ENCODE data around the gene ZDBF2. TPM values are rescaled to one million over a fixed set of nuclear protein-coding genes. Genes with fewer than 3 reads are reported as not detected.

ZDBF2 gene
- total RNA-seq, 5 donors from 2014 or later (not counting 1 experiment from before 2014, with no cell fraction given) = 13.5 to 21.3 (median 14.8) TPM

DNA sequence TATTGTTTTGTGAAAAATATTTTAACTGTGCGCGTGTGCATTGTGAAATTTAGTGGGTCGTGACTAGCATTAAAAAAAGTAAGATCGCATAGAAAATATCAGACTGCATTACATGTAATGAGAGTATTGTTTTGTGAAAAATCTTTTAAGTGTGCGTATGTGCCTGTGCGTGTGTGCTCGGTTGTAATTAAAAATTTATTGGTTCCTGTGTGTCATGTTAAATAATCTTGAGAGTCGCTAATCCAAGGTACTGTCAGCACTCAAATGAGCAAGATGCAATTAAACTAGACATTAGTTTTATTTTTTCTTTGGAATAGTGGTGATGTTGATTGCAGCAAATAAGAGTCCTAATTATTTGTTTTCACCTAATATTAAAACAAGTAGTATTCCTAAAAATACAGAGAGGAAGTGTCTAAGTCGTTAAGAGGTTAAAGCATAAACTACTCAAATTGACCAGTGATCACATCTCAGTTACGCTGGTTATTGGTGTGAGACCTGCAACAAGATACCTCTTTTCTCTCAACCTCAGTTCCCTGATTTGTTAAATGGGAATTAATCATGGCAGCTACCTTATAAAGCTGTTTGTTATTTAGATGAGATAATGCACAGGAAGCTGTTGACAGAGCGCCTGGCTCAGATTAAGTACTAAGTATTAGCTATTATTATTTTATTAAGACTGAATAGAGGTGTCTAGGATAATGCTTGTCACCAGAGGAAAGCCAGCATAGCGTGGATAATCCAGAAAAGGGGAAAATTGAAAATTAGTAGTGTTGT lies 1.9 kb downstream of the ZDBF2 start:
- POLR2A ChIA-PET = no interaction called here
- Mint-ChIP-seq H3K4me1 (peaks cover 19 to 20% (median 19%) of the 10 kb centered on the region in 3 donors), H3K9me3 (no peaks in the 10 kb centered on the region), H3K4me3 (peak overlapping the region; percentile 81 to 89 (median 87)), H3K27me3 (peaks cover 24 to 39% of the 10 kb centered on the region in 2 donors), H3K27ac (peak overlapping the region in 1 of 2 donors; percentile 75), H3K36me3 (no peaks in the 10 kb centered on the region)
- no peak for DNase-seq
- no peaks in the 10 kb centered on the region for H3K36me3 ChIP-seq (ENCODE audit: control insufficient read depth in 2 of 2, extremely low read depth in 1 of 2, insufficient read depth in 1 of 2, low read length in 1 of 2)
- H3K27ac ChIP-seq (ENCODE audit: low read length) = no peak overlapping the region
- ATAC-seq (replicated peaks in 1 of 4) = no peak
- peaks cover 3 to 26% of the 10 kb centered on the region in 2 experiments for H3K27me3 ChIP-seq (replicated peaks in 1 of 2; ENCODE audit: control insufficient read depth in 2 of 2, extremely low read depth in 1 of 2, insufficient read depth in 2 of 2, low read length in 1 of 2)
- H3K4me3 ChIP-seq (ENCODE audit: control insufficient read depth in 1 of 2, extremely low read depth in 1 of 2, low read length in 1 of 2) = no peak overlapping the region
- 59% methylated on average over 8 of the region's 12 CpGs for WGBS (ENCODE audit: insufficient coverage)
- CTCF ChIA-PET = no interaction called here
- peaks cover 8 to 15% of the 10 kb centered on the region in 2 experiments for H3K4me1 ChIP-seq (ENCODE audit: control insufficient read depth in 1 of 2, extremely low read depth in 1 of 2, insufficient read depth in 2 of 2, low read length in 2 of 2)
- no peaks in the 10 kb centered on the region for H3K9me3 ChIP-seq

DNA sequence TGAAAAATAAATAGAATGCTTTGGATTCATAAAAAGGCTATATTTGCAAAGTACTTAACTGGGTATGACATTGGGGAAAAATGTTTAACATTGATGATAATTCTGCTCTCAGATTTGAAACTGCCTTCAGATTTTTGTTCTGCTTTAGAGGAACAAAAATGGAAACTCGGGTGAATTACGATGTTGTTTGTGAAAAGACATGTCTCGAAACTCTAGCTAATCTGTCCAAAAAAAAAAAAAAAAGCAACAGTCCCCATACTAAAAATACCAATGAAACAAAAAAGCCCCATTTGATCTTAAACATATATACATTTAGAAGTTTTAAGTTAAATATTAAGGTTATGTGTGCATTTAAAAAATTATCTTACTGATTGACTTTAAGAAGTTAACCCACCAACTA lies 3.0 kb downstream of the ZDBF2 start:
- Histone ChIP-seq H3K27me3 (replicated peaks in 1 of 2; ENCODE audit: control insufficient read depth in 2 of 2, extremely low read depth in 1 of 2, insufficient read depth in 2 of 2, low read length in 1 of 2) (peaks cover 0 to 18% of the 10 kb centered on the region in 2 experiments), H3K27ac (ENCODE audit: low read length) (no peak overlapping the region), H3K9me3 (no peaks in the 10 kb centered on the region), H3K4me3 (ENCODE audit: control insufficient read depth in 1 of 2, extremely low read depth in 1 of 2, low read length in 1 of 2) (no peak overlapping the region), H3K36me3 (ENCODE audit: control insufficient read depth in 2 of 2, extremely low read depth in 1 of 2, insufficient read depth in 1 of 2, low read length in 1 of 2) (no peaks in the 10 kb centered on the region), H3K4me1 (ENCODE audit: control insufficient read depth in 1 of 2, extremely low read depth in 1 of 2, insufficient read depth in 2 of 2, low read length in 2 of 2) (peaks cover 8 to 15% of the 10 kb centered on the region in 2 experiments)
- CTCF ChIA-PET = interaction anchor here in 1 of 2 donors (0.6 kb wide), 1 partner anchor 270 kb away, joined by 5 read pairs; no protein-coding TSS in a partner anchor
- peaks cover 23 to 37% of the 10 kb centered on the region in 2 donors for H3K27me3 Mint-ChIP-seq
- no peak for DNase-seq
- no peak overlapping the region for H3K4me3 Mint-ChIP-seq
- H3K9me3 Mint-ChIP-seq = no peaks in the 10 kb centered on the region
- no peak for ATAC-seq (replicated peaks in 1 of 4)
- H3K27ac Mint-ChIP-seq = no peak overlapping the region
- H3K4me1 Mint-ChIP-seq = peaks cover 19 to 20% (median 19%) of the 10 kb centered on the region in 3 donors
- WGBS (ENCODE audit: insufficient coverage) = no CpG with 5 or more reads among the region's 3 CpGs
- peaks cover 6% of the 10 kb centered on the region for H3K36me3 Mint-ChIP-seq
- POLR2A ChIA-PET = no interaction called here

DNA sequence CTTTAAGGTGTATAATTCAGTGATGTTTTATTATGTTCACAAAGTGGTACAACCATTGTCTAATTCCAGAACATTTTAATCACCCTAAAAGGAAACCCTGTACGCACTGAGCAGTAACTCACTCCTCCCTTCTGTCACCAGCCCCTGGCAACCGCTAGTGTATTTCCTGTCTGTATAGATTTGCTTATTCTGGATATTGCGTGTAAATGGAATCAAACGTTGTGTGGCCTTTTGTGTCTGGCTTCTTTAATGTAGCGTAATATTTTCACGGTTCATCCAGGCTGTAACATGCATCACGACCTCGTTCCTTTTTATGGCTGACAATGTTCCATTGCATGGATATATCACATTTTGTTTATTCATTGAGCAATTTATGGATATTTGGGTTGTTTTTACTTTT lies 8.3 kb downstream of the ZDBF2 start:
- H3K4me1 ChIP-seq (ENCODE audit: control insufficient read depth in 1 of 2, extremely low read depth in 1 of 2, insufficient read depth in 2 of 2, low read length in 2 of 2) = no peaks in the 10 kb centered on the region
- Mint-ChIP-seq H3K27ac (no peak overlapping the region), H3K27me3 (peaks cover 11 to 14% of the 10 kb centered on the region in 2 donors), H3K36me3 (peaks cover 50% of the 10 kb centered on the region), H3K9me3 (peaks cover 12 to 24% (median 20%) of the 10 kb centered on the region in 3 donors), H3K4me3 (no peak overlapping the region), H3K4me1 (peaks cover 2 to 5% (median 4%) of the 10 kb centered on the region in 3 donors)
- ChIA-PET POLR2A (no interaction called here), CTCF (no interaction called here)
- H3K36me3 ChIP-seq (ENCODE audit: control insufficient read depth in 2 of 2, extremely low read depth in 1 of 2, insufficient read depth in 1 of 2, low read length in 1 of 2) = no peaks in the 10 kb centered on the region
- no peaks in the 10 kb centered on the region for H3K27me3 ChIP-seq (replicated peaks in 1 of 2; ENCODE audit: control insufficient read depth in 2 of 2, extremely low read depth in 1 of 2, insufficient read depth in 2 of 2, low read length in 1 of 2)
- 86% methylated on average over 6 of the region's 8 CpGs for WGBS (ENCODE audit: insufficient coverage)
- no peak for ATAC-seq (replicated peaks in 1 of 4)
- no peak overlapping the region for H3K27ac ChIP-seq (ENCODE audit: low read length)
- H3K9me3 ChIP-seq = peaks cover 6% of the 10 kb centered on the region
- no peak overlapping the region for H3K4me3 ChIP-seq (ENCODE audit: control insufficient read depth in 1 of 2, extremely low read depth in 1 of 2, low read length in 1 of 2)
- DNase-seq = no peak

DNA sequence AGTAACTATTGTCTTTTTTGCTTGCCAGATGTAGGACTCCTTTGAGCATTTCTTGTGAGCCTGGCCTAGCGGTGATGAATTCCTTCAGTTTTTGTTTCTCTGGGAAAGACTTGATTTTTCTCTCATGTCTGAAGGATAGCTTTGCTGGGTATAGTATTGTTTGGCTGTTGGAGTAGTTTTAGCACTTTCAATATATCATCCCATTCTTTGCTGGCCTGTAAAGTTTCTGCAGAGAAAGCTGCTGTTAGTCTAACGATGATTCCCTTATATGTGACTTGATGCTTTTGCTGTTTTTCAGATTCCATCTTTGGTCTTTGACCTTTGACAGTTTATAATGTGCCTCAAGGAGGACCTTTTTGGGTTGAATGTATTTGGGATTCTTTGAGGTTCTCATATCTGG lies 12.7 kb downstream of the ZDBF2 start:
- H3K4me3 Mint-ChIP-seq = no peak overlapping the region
- ATAC-seq (replicated peaks in 1 of 4) (no peak), DNase-seq (no peak)
- 100% methylated on average over 1 of the region's 2 CpGs for WGBS (ENCODE audit: insufficient coverage)
- peaks cover 2 to 5% (median 4%) of the 10 kb centered on the region in 3 donors for H3K4me1 Mint-ChIP-seq
- H3K27ac ChIP-seq (ENCODE audit: low read length) = no peak overlapping the region
- ChIA-PET POLR2A (no interaction called here), CTCF (no interaction called here)
- no peaks in the 10 kb centered on the region for H3K4me1 ChIP-seq (ENCODE audit: control insufficient read depth in 1 of 2, extremely low read depth in 1 of 2, insufficient read depth in 2 of 2, low read length in 2 of 2)
- H3K27me3 Mint-ChIP-seq = peaks cover 8 to 13% of the 10 kb centered on the region in 2 donors
- no peak overlapping the region for H3K4me3 ChIP-seq (ENCODE audit: control insufficient read depth in 1 of 2, extremely low read depth in 1 of 2, low read length in 1 of 2)
- peaks cover 12 to 24% (median 24%) of the 10 kb centered on the region in 3 donors for H3K9me3 Mint-ChIP-seq
- H3K9me3 ChIP-seq = peaks cover 6% of the 10 kb centered on the region
- peaks cover 0 to 3% of the 10 kb centered on the region in 2 donors for H3K36me3 ChIP-seq (ENCODE audit: control insufficient read depth in 2 of 2, extremely low read depth in 1 of 2, insufficient read depth in 1 of 2, low read length in 1 of 2)
- peaks cover 84% of the 10 kb centered on the region for H3K36me3 Mint-ChIP-seq
- H3K27me3 ChIP-seq (replicated peaks in 1 of 2; ENCODE audit: control insufficient read depth in 2 of 2, extremely low read depth in 1 of 2, insufficient read depth in 2 of 2, low read length in 1 of 2) = peaks cover 0 to 7% of the 10 kb centered on the region in 2 experiments
- H3K27ac Mint-ChIP-seq = no peak overlapping the region

DNA sequence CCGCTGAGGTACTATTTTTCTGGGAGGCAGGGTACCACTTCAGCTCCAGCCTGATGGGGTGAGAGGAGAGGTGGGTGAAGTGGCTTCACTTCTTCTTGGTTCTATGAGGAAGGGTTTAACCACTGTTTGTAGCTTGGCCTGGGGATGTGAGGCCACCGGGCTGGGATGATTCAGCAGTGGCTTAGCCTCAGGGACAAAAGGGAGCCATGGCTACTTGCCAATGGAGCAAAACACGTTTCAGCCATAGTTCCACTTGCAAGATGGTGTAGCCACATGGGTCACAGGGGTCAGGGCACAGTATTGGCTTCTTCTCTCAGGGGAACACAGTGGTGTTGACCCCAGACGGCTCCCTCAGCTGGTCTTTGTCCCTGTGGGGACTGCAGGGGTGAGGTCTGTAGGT lies 14.9 kb downstream of the ZDBF2 start:
- peaks cover 12 to 16% (median 16%) of the 10 kb centered on the region in 3 donors for H3K9me3 Mint-ChIP-seq
- Histone ChIP-seq H3K4me3 (ENCODE audit: control insufficient read depth in 1 of 2, extremely low read depth in 1 of 2, low read length in 1 of 2) (no peak overlapping the region), H3K9me3 (peaks cover 6% of the 10 kb centered on the region), H3K27me3 (replicated peaks in 1 of 2; ENCODE audit: control insufficient read depth in 2 of 2, extremely low read depth in 1 of 2, insufficient read depth in 2 of 2, low read length in 1 of 2) (peaks cover 0 to 7% of the 10 kb centered on the region in 2 experiments), H3K36me3 (ENCODE audit: control insufficient read depth in 2 of 2, extremely low read depth in 1 of 2, insufficient read depth in 1 of 2, low read length in 1 of 2) (peaks cover 0 to 3% of the 10 kb centered on the region in 2 donors), H3K27ac (ENCODE audit: low read length) (no peak overlapping the region), H3K4me1 (ENCODE audit: control insufficient read depth in 1 of 2, extremely low read depth in 1 of 2, insufficient read depth in 2 of 2, low read length in 2 of 2) (no peaks in the 10 kb centered on the region)
- CTCF ChIA-PET = no interaction called here
- H3K4me3 Mint-ChIP-seq = no peak overlapping the region
- H3K27me3 Mint-ChIP-seq = peaks cover 3 to 10% of the 10 kb centered on the region in 2 donors
- DNase-seq = no peak
- ATAC-seq (replicated peaks in 1 of 4) = no peak
- H3K4me1 Mint-ChIP-seq = peaks cover 0 to 5% (median 2%) of the 10 kb centered on the region in 3 donors
- 74% methylated on average over 4 of the region's 4 CpGs for WGBS (ENCODE audit: insufficient coverage)
- POLR2A ChIA-PET = no interaction called here
- H3K27ac Mint-ChIP-seq = no peak overlapping the region
- H3K36me3 Mint-ChIP-seq = peaks cover 78% of the 10 kb centered on the region

DNA sequence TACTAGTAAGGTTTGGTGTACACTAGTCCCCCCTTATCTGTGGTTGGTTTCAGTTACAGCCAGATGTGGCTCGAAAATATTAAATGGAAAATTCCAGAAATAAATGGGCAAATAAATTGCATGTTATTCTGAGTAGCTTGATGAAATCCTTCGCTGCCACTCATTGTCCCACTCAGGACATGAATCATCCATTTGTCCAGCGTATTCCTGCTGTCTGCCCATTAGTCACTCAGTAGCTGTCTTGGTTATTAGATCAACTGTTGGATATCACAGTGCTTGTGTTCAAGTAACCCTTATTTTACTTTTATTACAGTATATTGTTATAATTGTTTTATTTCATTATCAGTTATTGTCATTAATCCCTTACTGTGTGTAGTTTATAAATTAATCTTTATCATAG lies 21.7 kb downstream of the ZDBF2 start:
- Mint-ChIP-seq H3K36me3 (peaks cover 29% of the 10 kb centered on the region), H3K4me3 (no peak overlapping the region), H3K9me3 (peaks cover 0 to 4% (median 0%) of the 10 kb centered on the region in 3 donors), H3K27me3 (no peaks in the 10 kb centered on the region), H3K4me1 (no peaks in the 10 kb centered on the region), H3K27ac (no peak overlapping the region)
- H3K27ac ChIP-seq (ENCODE audit: low read length) = no peak overlapping the region
- no peak for ATAC-seq (replicated peaks in 1 of 4)
- 70% methylated on average over 2 of the region's 3 CpGs for WGBS (ENCODE audit: insufficient coverage)
- H3K4me3 ChIP-seq (ENCODE audit: control insufficient read depth in 1 of 2, extremely low read depth in 1 of 2, low read length in 1 of 2) = no peak overlapping the region
- no peak for DNase-seq
- no peaks in the 10 kb centered on the region for H3K4me1 ChIP-seq (ENCODE audit: control insufficient read depth in 1 of 2, extremely low read depth in 1 of 2, insufficient read depth in 2 of 2, low read length in 2 of 2)
- ChIA-PET CTCF (no interaction called here), POLR2A (no interaction called here)
- no peaks in the 10 kb centered on the region for H3K9me3 ChIP-seq
- no peaks in the 10 kb centered on the region for H3K36me3 ChIP-seq (ENCODE audit: control insufficient read depth in 2 of 2, extremely low read depth in 1 of 2, insufficient read depth in 1 of 2, low read length in 1 of 2)
- H3K27me3 ChIP-seq (replicated peaks in 1 of 2; ENCODE audit: control insufficient read depth in 2 of 2, extremely low read depth in 1 of 2, insufficient read depth in 2 of 2, low read length in 1 of 2) = no peaks in the 10 kb centered on the region
